Upper lobe of left lung (tissue), 6 donors: ENCODE measurements around the gene PLEKHA4. TPM values are rescaled to one million over a fixed set of nuclear protein-coding genes. Genes with fewer than 3 reads are reported as not detected.

ENCODE experiments used
- ATAC-seq, 2 donors: fragments of 200-7000 bp; cut with Tn5 transposase; one replicate each; pipeline ENCODE4 v1.9.1; 2022; ENCODE audit warnings: mild to moderate bottlenecking in 2 of 2, moderate library complexity in 2 of 2; ENCODE audit not compliant: low FRiP score in 2 of 2
- DNase-seq, 2 donors: peaks; one replicate each; pipeline ENCODE4 v3.0.0-alpha.2; 2019 to 2020
- H3K27ac ChIP-seq, 4 donors: fragments of 200-600 bp; sonication (generic); one replicate each; pipeline ENCODE4 v1.5.1; 2016 to 2019
- H3K27me3 ChIP-seq, 4 donors: fragments of 200-600 bp; sonication (generic); one replicate each; pipeline ENCODE4 v1.5.1; 2017 to 2019
- H3K36me3 ChIP-seq, 4 donors: fragments of 200-600 bp; sonication (generic); one replicate each; pipeline ENCODE4 v1.5.1; 2016 to 2019
- H3K4me1 ChIP-seq, 4 donors: fragments of 200-600 bp; sonication (generic); one replicate each; pipeline ENCODE4 v1.5.1; 2018 to 2019
- H3K4me3 ChIP-seq, 4 donors: fragments of 200-600 bp; sonication (generic); one replicate each; pipeline ENCODE4 v1.5.1; 2017 to 2019; ENCODE audit warnings: mild to moderate bottlenecking in 2 of 4, moderate library complexity in 1 of 4
- H3K9me3 ChIP-seq, 4 donors: fragments of 200-600 bp; sonication (generic); one replicate each; pipeline ENCODE4 v1.5.1; 2018 to 2019
- CTCF ChIP-seq, 6 experiments: fragments of 450-650 bp in 4 of 6; fragments of 200-600 bp in 2 of 6; sonication (generic) in 2 of 6; IDR thresholded peaks; one replicate each; pipeline ENCODE4 v1.5.1; 2016 to 2019; ENCODE audit warnings: antibody characterized with exemption in 6 of 6
- EP300 ChIP-seq, 4 donors: sonication (generic); formaldehyde crosslinking; IDR thresholded peaks; one replicate each; pipeline ENCODE4 v1.5.1; 2017; ENCODE audit warnings: antibody characterized with exemption in 4 of 4, control low read depth in 2 of 4
- POLR2A ChIP-seq, 4 donors: fragments of 450-650 bp; IDR thresholded peaks; one replicate each; pipeline ENCODE4 v1.5.1; 2016 to 2017; ENCODE audit warnings: antibody characterized with exemption in 4 of 4, mild to moderate bottlenecking in 2 of 4
- POLR2AphosphoS5 ChIP-seq, 2 donors: sonication (generic); formaldehyde crosslinking; IDR thresholded peaks; one replicate each; pipeline ENCODE4 v1.5.1; 2017; ENCODE audit warnings: antibody characterized with exemption in 2 of 2
- whole genome bisulfite sequencing, 2 donors: methylation state at CpG; one replicate each; pipeline ENCODE4 v1.1.5; 2017 to 2018; 5-methylcytosine and 5-hydroxymethylcytosine counted together
- total RNA-seq, 6 donors: library from RNA; depleted of rRNA in 4 of 6; stranded (reverse); fragments of >200 nt in 4 of 6; gene quantifications; one replicate each; pipeline versions ENCODE4 v1.1.0 to v1.2.1, GENCODE V29; 2016 to 2021
- donor health status: DM: no; HTN: no; CAD: no; lungs with moderate emphysema.
- donor health status: DM: no; HTN: yes; CAD: no; lungs with severe emphysema.

The PLEKHA4 gene
- total RNA-seq, 6 donors from 2014 or later, result 6.3 to 34.9 (median 21.2) TPM

- Histone ChIP-seq H3K27me3 (no peaks in the 10 kb centered on the region), H3K27ac (peak overlapping the region in 3 of 4 donors; percentile 83 to 91 (median 90)), H3K4me1 (peaks cover 14 to 48% (median 34%) of the 10 kb centered on the region in 4 donors), H3K9me3 (no peaks in the 10 kb centered on the region), H3K36me3 (no peaks in the 10 kb centered on the region), H3K4me3 (no peak overlapping the region)
- WGBS, 2 donors, result 90 to 95% methylated on average over 13 to 17 of the region's 21 CpGs
- TF ChIP-seq EP300 (IDR thresholded peaks at IDR 0.05) (no peak), POLR2A (IDR thresholded peaks at IDR 0.05) (no peak), POLR2AphosphoS5 (IDR thresholded peaks at IDR 0.05) (no peak), CTCF (IDR thresholded peaks at IDR 0.05) (no peak)
- no peak for ATAC-seq
- DNase-seq, result peak in 1 of 2 donors; percentile 74
Observed at GRCh38 chr19:48813123-48813913, 55.1 kb downstream of the PLEKHA4 start.

- peak; percentile 92 to 94 for ATAC-seq
- H3K9me3 ChIP-seq, result no peaks in the 10 kb centered on the region
- TF ChIP-seq EP300 (IDR thresholded peaks at IDR 0.05) (peak in 1 of 4 donors; percentile 89), POLR2A (IDR thresholded peaks at IDR 0.05) (peak in 3 of 4 donors; percentile 24 to 87 (median 76)), POLR2AphosphoS5 (IDR thresholded peaks at IDR 0.05) (peak; percentile 36 to 89), CTCF (IDR thresholded peaks at IDR 0.05) (no peak)
- DNase-seq, result peak; percentile 94 to 96
- peak overlapping the region; percentile 59 to 82 (median 66) for H3K4me3 ChIP-seq
- H3K27me3 ChIP-seq, result no peaks in the 10 kb centered on the region
- 24 to 26% methylated on average over 24 to 35 of the region's 39 CpGs for WGBS, 2 donors
- H3K27ac ChIP-seq, result peak overlapping the region; percentile 83 to 91 (median 86)
- H3K36me3 ChIP-seq, result peaks cover 0 to 4% (median 0%) of the 10 kb centered on the region in 4 donors
- peaks cover 14 to 44% (median 32%) of the 10 kb centered on the region in 4 donors for H3K4me1 ChIP-seq
Observed at GRCh38 chr19:48812094-48812929, 56.1 kb downstream of the PLEKHA4 start.

GRCh38 chr19:48810151-48810550, 58.3 kb downstream of the PLEKHA4 start:
- H3K4me3 ChIP-seq, result peak overlapping the region; percentile 59 to 82 (median 66)
- DNase-seq, result no peak
- peaks cover 0 to 4% (median 2%) of the 10 kb centered on the region in 4 donors for H3K36me3 ChIP-seq
- no peak for ATAC-seq
- 13 to 20% methylated on average over 7 of the region's 7 CpGs for WGBS, 2 donors
- H3K27ac ChIP-seq, result peak overlapping the region; percentile 83 to 91 (median 86)
- H3K4me1 ChIP-seq, result peaks cover 8 to 41% (median 27%) of the 10 kb centered on the region in 4 donors
- H3K9me3 ChIP-seq, result no peaks in the 10 kb centered on the region
- TF ChIP-seq POLR2AphosphoS5 (IDR thresholded peaks at IDR 0.05), result no peak
- TF ChIP-seq EP300 (IDR thresholded peaks at IDR 0.05), result no peak
- TF ChIP-seq CTCF (IDR thresholded peaks at IDR 0.05), result no peak
- no peak for TF ChIP-seq POLR2A (IDR thresholded peaks at IDR 0.05)
- H3K27me3 ChIP-seq, result no peaks in the 10 kb centered on the region

- DNase-seq (peak in 1 of 2 donors; percentile 28), ATAC-seq (no peak)
- no peaks in the 10 kb centered on the region for H3K27me3 ChIP-seq
- H3K36me3 ChIP-seq, result peaks cover 0 to 7% (median 2%) of the 10 kb centered on the region in 4 donors
- TF ChIP-seq POLR2AphosphoS5 (IDR thresholded peaks at IDR 0.05), result no peak
- TF ChIP-seq CTCF (IDR thresholded peaks at IDR 0.05), result no peak
- no peak for TF ChIP-seq POLR2A (IDR thresholded peaks at IDR 0.05)
- TF ChIP-seq EP300 (IDR thresholded peaks at IDR 0.05), result no peak
- no peaks in the 10 kb centered on the region for H3K9me3 ChIP-seq
- 82 to 92% methylated on average over 11 to 13 of the region's 13 CpGs for WGBS, 2 donors
- no peak overlapping the region for H3K27ac ChIP-seq
- no peak overlapping the region for H3K4me3 ChIP-seq
- H3K4me1 ChIP-seq, result peaks cover 6 to 33% (median 24%) of the 10 kb centered on the region in 4 donors
Observed at GRCh38 chr19:48807590-48808308, 60.7 kb downstream of the PLEKHA4 start.
